MM.1S (cell line): ENCODE data around the gene SLC23A1.

Source experiments
- EZH2 ChIP-seq: fragments of 300-600 bp; sonication (generic); optimal IDR thresholded peaks from 2 replicates; pipeline ENCODE3; 2017; ENCODE audit warnings: low read depth, mild to moderate bottlenecking, antibody characterized with exemption, low read length, mixed read lengths
- EZH2phosphoT487 ChIP-seq: fragments of 300-600 bp; sonication (generic); IDR thresholded peaks from 2 replicates; pipeline ENCODE4 v1.6.1; 2018; ENCODE audit warnings: antibody characterized with exemption, low read length
- TF ChIP-seq, protein P1 (sequence below): fragments of 300-600 bp; sonication (generic); IDR thresholded peaks from 2 replicates; pipeline ENCODE4 v1.5.1; 2016; ENCODE audit warnings: antibody characterized with exemption, low read length, mixed read lengths

GRCh38 chr5:139382807-139383206 lies 290 bp downstream of the SLC23A1 start:
- TF ChIP-seq, protein P1, sequence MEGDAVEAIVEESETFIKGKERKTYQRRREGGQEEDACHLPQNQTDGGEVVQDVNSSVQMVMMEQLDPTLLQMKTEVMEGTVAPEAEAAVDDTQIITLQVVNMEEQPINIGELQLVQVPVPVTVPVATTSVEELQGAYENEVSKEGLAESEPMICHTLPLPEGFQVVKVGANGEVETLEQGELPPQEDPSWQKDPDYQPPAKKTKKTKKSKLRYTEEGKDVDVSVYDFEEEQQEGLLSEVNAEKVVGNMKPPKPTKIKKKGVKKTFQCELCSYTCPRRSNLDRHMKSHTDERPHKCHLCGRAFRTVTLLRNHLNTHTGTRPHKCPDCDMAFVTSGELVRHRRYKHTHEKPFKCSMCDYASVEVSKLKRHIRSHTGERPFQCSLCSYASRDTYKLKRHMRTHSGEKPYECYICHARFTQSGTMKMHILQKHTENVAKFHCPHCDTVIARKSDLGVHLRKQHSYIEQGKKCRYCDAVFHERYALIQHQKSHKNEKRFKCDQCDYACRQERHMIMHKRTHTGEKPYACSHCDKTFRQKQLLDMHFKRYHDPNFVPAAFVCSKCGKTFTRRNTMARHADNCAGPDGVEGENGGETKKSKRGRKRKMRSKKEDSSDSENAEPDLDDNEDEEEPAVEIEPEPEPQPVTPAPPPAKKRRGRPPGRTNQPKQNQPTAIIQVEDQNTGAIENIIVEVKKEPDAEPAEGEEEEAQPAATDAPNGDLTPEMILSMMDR = no peak
- TF ChIP-seq EZH2 (no peak), EZH2phosphoT487 (no peak)
